Transverse colon (tissue), 4 donors: Measurements from ENCODE around the gene KLK7. TPM values are rescaled to one million over a fixed set of nuclear protein-coding genes. Genes with fewer than 3 reads are reported as not detected.

ENCODE experiments used
- DNase-seq: peaks from one replicate; pipeline ENCODE4 v3.0.0-alpha.2; 2019
- H3K27ac ChIP-seq, 4 donors: fragments of 200-600 bp; sonication (generic); 2 replicates each; pipeline ENCODE4 v1.5.1; 2016 to 2018; ENCODE audit warnings: inconsistent platforms in 4 of 4
- H3K27me3 ChIP-seq: fragments of 200-600 bp; sonication (generic); 2 replicates; pipeline ENCODE4 v1.5.1; 2017; ENCODE audit warnings: inconsistent platforms
- H3K36me3 ChIP-seq, 4 donors: fragments of 200-600 bp; sonication (generic); 2 replicates each; pipeline ENCODE4 v1.5.1; 2017 to 2019; ENCODE audit warnings: inconsistent platforms in 4 of 4
- H3K4me1 ChIP-seq, 4 donors: fragments of 200-600 bp; sonication (generic); 2 replicates each; pipeline ENCODE4 v1.5.1; 2017 to 2020; ENCODE audit warnings: inconsistent platforms in 4 of 4
- H3K4me3 ChIP-seq, 4 donors: fragments of 200-600 bp; sonication (generic); 1 replicate in 1 of 4; 2 replicates in 3 of 4; pipeline versions ENCODE4 v1.5.1 to v1.6.1; 2017 to 2019; ENCODE audit warnings: inconsistent platforms in 4 of 4
- H3K9me3 ChIP-seq, 2 donors: fragments of 200-600 bp; sonication (generic); 2 replicates each; pipeline ENCODE4 v1.5.1; 2017 to 2019; ENCODE audit warnings: inconsistent platforms in 2 of 2
- EP300 ChIP-seq: sonication (generic); formaldehyde crosslinking; IDR thresholded peaks from one replicate; pipeline ENCODE4 v1.6.1; 2017; ENCODE audit warnings: antibody characterized with exemption, low read depth
- POLR2A ChIP-seq: fragments of 450-650 bp; IDR thresholded peaks from one replicate; pipeline ENCODE4 v1.6.1; 2016; ENCODE audit warnings: antibody characterized with exemption, mild to moderate bottlenecking, moderate library complexity
- POLR2AphosphoS5 ChIP-seq, 3 donors: sonication (generic); formaldehyde crosslinking; IDR thresholded peaks; one replicate each; pipeline ENCODE4 v1.6.1; 2016; ENCODE audit warnings: antibody characterized with exemption in 3 of 3
- WGBS, 2 donors: methylation state at CpG; one replicate each; pipeline ENCODE4 v1.1.5; 2018; ENCODE audit warnings: low coverage in 1 of 2; 5-methylcytosine and 5-hydroxymethylcytosine counted together
- in situ Hi-C, 4 donors: fragments of 200-750 bp; cut with MboI; loops; one replicate each; pipeline versions ENCODE4 v1.15.0 to v1.15.1; 2017; ENCODE audit warnings: low sequenced_read_pairs in 3 of 4, low pct_ligation_motif_present in 1 of 4, low pct_unique_long_range_greater_than_20kb in 1 of 4
- intact Hi-C: fragments of 100-400 bp; cut with DNase I; formaldehyde crosslinking; loops from one replicate; pipeline ENCODE4 v1.15.1; 2023; ENCODE audit warnings: low total_unique reads
- total RNA-seq, 4 donors: library from RNA; depleted of rRNA; stranded (reverse); fragments of >200 nt; gene quantifications; one replicate each; pipeline ENCODE4 v1.1.0, GENCODE V29; 2016
- TF ChIP-seq, protein P1 (sequence below), 5 experiments: fragments of 200-600 bp in 3 of 5; fragments of 450-650 bp in 2 of 5; sonication (generic) in 3 of 5; IDR thresholded peaks; 1 replicate in 2 of 5; 2 replicates in 3 of 5; pipeline ENCODE4 v1.5.1; 2016 to 2017; ENCODE audit warnings: antibody characterized with exemption in 5 of 5, inconsistent platforms in 3 of 5, mild to moderate bottlenecking in 2 of 5, moderate library complexity in 1 of 5

KLK7 gene
- total RNA-seq, 4 donors from 2014 or later = not detected

- in situ Hi-C loops (no loop called here), intact Hi-C loops (no loop called here)
- DNase-seq = no peak
- H3K4me3 ChIP-seq = no peak overlapping the region
- no peak overlapping the region for H3K27ac ChIP-seq
- WGBS, 2 donors = 17 to 72% methylated on average over 1 to 2 of the region's 2 CpGs
- H3K9me3 ChIP-seq = no peaks in the 10 kb centered on the region
- peaks cover 42% of the 10 kb centered on the region for H3K27me3 ChIP-seq
- TF ChIP-seq POLR2AphosphoS5 (IDR thresholded peaks at IDR 0.05) = no peak
- TF ChIP-seq, protein P1, sequence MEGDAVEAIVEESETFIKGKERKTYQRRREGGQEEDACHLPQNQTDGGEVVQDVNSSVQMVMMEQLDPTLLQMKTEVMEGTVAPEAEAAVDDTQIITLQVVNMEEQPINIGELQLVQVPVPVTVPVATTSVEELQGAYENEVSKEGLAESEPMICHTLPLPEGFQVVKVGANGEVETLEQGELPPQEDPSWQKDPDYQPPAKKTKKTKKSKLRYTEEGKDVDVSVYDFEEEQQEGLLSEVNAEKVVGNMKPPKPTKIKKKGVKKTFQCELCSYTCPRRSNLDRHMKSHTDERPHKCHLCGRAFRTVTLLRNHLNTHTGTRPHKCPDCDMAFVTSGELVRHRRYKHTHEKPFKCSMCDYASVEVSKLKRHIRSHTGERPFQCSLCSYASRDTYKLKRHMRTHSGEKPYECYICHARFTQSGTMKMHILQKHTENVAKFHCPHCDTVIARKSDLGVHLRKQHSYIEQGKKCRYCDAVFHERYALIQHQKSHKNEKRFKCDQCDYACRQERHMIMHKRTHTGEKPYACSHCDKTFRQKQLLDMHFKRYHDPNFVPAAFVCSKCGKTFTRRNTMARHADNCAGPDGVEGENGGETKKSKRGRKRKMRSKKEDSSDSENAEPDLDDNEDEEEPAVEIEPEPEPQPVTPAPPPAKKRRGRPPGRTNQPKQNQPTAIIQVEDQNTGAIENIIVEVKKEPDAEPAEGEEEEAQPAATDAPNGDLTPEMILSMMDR (IDR thresholded peaks at IDR 0.05) = no peak
- no peak for TF ChIP-seq EP300
- TF ChIP-seq POLR2A = no peak
- H3K36me3 ChIP-seq = no peaks in the 10 kb centered on the region
- H3K4me1 ChIP-seq = no peaks in the 10 kb centered on the region
These were observed 46.0 kb upstream of the KLK7 start for GRCh38 chr19:51029718-51030117.

DNA sequence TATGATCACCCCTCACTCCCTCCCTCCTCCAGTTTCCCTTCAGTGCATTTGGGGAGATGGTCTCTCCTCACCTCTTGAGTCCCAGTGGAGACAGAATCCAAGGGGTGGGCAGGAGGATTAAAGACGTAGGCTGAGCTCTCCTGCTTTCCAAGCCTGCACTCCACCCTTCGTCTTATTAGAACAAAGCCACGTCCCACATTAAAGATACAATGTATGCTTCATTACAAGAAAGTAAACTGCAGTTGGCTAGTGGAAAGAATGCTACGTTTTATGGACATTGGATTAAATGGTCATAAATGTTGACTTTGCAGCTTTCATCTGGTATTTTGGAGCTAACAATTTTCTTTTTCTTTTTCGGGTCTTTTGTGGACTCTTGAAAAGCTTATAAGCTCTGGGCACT lies 44.2 kb upstream of the KLK7 start:
- Histone ChIP-seq H3K4me1 (no peaks in the 10 kb centered on the region), H3K36me3 (no peaks in the 10 kb centered on the region), H3K27me3 (peaks cover 48% of the 10 kb centered on the region), H3K27ac (no peak overlapping the region), H3K4me3 (no peak overlapping the region), H3K9me3 (no peaks in the 10 kb centered on the region)
- in situ Hi-C loops (no loop called here), intact Hi-C loops (no loop called here)
- DNase-seq = no peak
- 33 to 37% methylated on average over 4 to 5 of the region's 5 CpGs for WGBS, 2 donors
- TF ChIP-seq EP300 (no peak), POLR2A (no peak), POLR2AphosphoS5 (IDR thresholded peaks at IDR 0.05) (no peak)
- TF ChIP-seq, protein P1 (IDR thresholded peaks at IDR 0.05) = no peak

- in situ Hi-C loops = no loop called here
- Histone ChIP-seq H3K9me3 (no peaks in the 10 kb centered on the region), H3K36me3 (no peaks in the 10 kb centered on the region), H3K27me3 (peaks cover 48% of the 10 kb centered on the region), H3K27ac (no peak overlapping the region), H3K4me3 (no peak overlapping the region), H3K4me1 (no peaks in the 10 kb centered on the region)
- DNase-seq = no peak
- TF ChIP-seq, protein P1 (IDR thresholded peaks at IDR 0.05) = no peak
- TF ChIP-seq EP300 (no peak), POLR2A (no peak), POLR2AphosphoS5 (IDR thresholded peaks at IDR 0.05) (no peak)
- intact Hi-C loops = no loop called here
- 47 to 50% methylated on average over 2 to 14 of the region's 14 CpGs for WGBS, 2 donors
These were observed 43.5 kb upstream of the KLK7 start for GRCh38 chr19:51027126-51027806.

DNA sequence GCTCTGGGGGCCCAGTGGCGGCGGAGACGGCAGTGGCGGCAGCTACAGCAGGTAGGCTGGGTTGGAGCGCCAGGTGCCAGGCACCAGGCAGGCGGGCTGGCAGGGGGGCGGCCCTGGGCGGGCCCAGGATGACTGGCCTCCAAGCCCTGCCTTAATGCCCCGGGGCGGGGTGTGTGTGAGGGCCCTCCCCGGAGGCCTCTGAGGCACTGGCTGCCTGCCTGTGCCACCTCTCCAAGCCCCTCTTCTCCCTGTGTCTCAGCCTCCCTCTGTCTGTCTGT lies 42.8 kb upstream of the KLK7 start, which contains the start of gene KLK11:
Gene KLK11 (minus strand): TSS at position 63 of the 278 bp plus-strand sequence. CDS start 985 bp downstream, outside the sequence.
- in situ Hi-C loops (no loop called here), intact Hi-C loops (no loop called here)
- no peak within 1 kb of the TSS for H3K4me3 ChIP-seq
- H3K27ac ChIP-seq = no peak within 1 kb of the TSS
- no peaks in the 10 kb centered on the region for H3K9me3 ChIP-seq
- H3K27me3 ChIP-seq = peaks cover 48% of the 10 kb centered on the region
- no peaks in the 10 kb centered on the region for H3K4me1 ChIP-seq
- no peak for TF ChIP-seq POLR2A
- TF ChIP-seq, protein P1 (IDR thresholded peaks at IDR 0.05) = no peak
- TF ChIP-seq POLR2AphosphoS5 (IDR thresholded peaks at IDR 0.05) = no peak
- TF ChIP-seq EP300 = no peak
- no peaks in the 10 kb centered on the region for H3K36me3 ChIP-seq
- WGBS, 2 donors = 74% methylated on average over 10 of the region's 11 CpGs; no CpG with 5 or more reads in 1 of the 2 donors
- no peak for DNase-seq
